Astrocyte of the cerebellum (primary cell): ENCODE data around the gene ZDHHC12.

Experiments
- DNase-seq: peaks from one replicate; pipeline ENCODE4 v3.0.0-alpha.2; 2011; ENCODE audit warnings: low read depth
- H3K4me3 ChIP-seq: 2 replicates; pipeline ENCODE4 v1.5.1; 2011; ENCODE audit warnings: mild to moderate bottlenecking, low read depth, low read length, moderate library complexity
- in situ Hi-C: cut with HindIII; loops from 2 replicates; pipeline ENCODE4 v1.10.0; 2017; ENCODE audit warnings: low sequenced_read_pairs
- TF ChIP-seq, protein P1 (sequence below): IDR thresholded peaks from 2 replicates; pipeline ENCODE4 v1.5.1; 2012; ENCODE audit warnings: low read length, low read depth, moderate library complexity, mild to moderate bottlenecking; ENCODE audit errors: missing control alignments

ZDHHC12 gene

GRCh38 chr9:128719919-128720605, 3.9 kb downstream of the ZDHHC12 start:
- H3K4me3 ChIP-seq, result no peak overlapping the region
- in situ Hi-C loops, result no loop called here
- TF ChIP-seq, protein P1, sequence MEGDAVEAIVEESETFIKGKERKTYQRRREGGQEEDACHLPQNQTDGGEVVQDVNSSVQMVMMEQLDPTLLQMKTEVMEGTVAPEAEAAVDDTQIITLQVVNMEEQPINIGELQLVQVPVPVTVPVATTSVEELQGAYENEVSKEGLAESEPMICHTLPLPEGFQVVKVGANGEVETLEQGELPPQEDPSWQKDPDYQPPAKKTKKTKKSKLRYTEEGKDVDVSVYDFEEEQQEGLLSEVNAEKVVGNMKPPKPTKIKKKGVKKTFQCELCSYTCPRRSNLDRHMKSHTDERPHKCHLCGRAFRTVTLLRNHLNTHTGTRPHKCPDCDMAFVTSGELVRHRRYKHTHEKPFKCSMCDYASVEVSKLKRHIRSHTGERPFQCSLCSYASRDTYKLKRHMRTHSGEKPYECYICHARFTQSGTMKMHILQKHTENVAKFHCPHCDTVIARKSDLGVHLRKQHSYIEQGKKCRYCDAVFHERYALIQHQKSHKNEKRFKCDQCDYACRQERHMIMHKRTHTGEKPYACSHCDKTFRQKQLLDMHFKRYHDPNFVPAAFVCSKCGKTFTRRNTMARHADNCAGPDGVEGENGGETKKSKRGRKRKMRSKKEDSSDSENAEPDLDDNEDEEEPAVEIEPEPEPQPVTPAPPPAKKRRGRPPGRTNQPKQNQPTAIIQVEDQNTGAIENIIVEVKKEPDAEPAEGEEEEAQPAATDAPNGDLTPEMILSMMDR, result no peak
- DNase-seq, result no peak

- in situ Hi-C loops, result no loop called here
- no peak for DNase-seq
Observed at GRCh38 chr9:128718475-128718874, 5.5 kb downstream of the ZDHHC12 start.

DNA sequence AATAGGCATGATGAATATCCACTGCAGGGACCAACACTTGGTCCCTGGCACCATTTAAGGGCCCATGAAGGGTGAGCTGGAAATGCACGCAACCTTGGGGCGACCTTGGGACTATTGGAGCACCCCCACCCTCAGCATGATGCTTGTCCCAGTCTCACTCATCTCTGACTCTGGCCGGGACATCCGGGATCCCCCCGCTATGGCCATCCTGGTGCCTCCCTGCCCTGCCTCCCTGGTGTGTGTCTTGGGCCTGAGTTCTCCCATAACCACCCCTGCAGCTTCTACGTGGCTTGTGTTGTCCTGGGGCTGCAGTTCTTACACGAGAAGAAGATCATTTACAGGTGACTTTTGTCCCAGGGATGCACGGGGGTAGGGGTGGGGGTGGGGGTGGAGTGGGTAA, 5.9 kb downstream of the ZDHHC12 start:
- in situ Hi-C loops, result no loop called here
- H3K4me3 ChIP-seq, result no peak overlapping the region
- DNase-seq, result no peak
- TF ChIP-seq, protein P1, result no peak

More at GRCh38 chr9:128718475-128718874, 5.5 kb downstream of the ZDHHC12 start:
- TF ChIP-seq, protein P1, result no peak
- H3K4me3 ChIP-seq, result no peak overlapping the region

- TF ChIP-seq, protein P1, result no peak
- no peak for DNase-seq
- no peak overlapping the region for H3K4me3 ChIP-seq
- in situ Hi-C loops, result no loop called here
Observed at GRCh38 chr9:128716581-128717254, 7.2 kb downstream of the ZDHHC12 start.

DNA sequence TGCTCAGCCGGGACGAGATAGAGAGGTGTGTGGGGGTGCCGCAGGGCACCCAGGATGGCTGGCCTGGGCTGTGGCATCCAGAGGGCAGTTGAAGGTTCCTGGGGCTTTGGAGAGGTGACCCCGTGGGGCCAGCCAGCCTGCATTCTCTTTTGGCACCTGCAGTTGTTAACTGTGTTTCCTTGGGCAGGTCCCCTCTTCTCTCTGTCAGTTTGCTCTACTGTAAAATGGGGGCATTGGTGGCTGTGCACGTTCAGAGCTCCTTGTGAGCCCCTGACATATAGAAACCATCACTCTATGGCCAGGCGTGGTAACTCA, 8.5 kb downstream of the ZDHHC12 start:
- no peak overlapping the region for H3K4me3 ChIP-seq
- in situ Hi-C loops, result no loop called here
- TF ChIP-seq, protein P1, result no peak
- no peak for DNase-seq

GRCh38 chr9:128714586-128715435, 9.1 kb downstream of the ZDHHC12 start:
- TF ChIP-seq, protein P1, result no peak
- H3K4me3 ChIP-seq, result no peak overlapping the region
- in situ Hi-C loops, result no loop called here
- no peak for DNase-seq
